H1 (cell line): Measurements from ENCODE around the gene ABCC11. TPM values are rescaled to one million over a fixed set of nuclear protein-coding genes. Genes with fewer than 3 reads are reported as not detected.

ENCODE experiments used
- CTCF ChIA-PET: fragments of 300-600 bp; sonication (Branson Sonifier 250); formaldehyde crosslinking; loops from one replicate; lab custom pipeline; 2021; ENCODE audit not compliant: partially characterized antibody; lab: Charles Lee
- POLR2A ChIA-PET: fragments of 300-600 bp; sonication (Branson Sonifier 250); formaldehyde crosslinking; loops from one replicate; lab custom pipeline; 2021; ENCODE audit warnings: inconsistent platforms; ENCODE audit not compliant: partially characterized antibody; lab: Charles Lee
- DNase-seq, 2 experiments: peaks; one replicate each; pipeline versions ENCODE4 v3.0.0 to v3.0.0-alpha.2; 2010 to 2022; ENCODE audit warnings: low spot score in 2 of 2, low read depth in 1 of 2, mixed read lengths in 1 of 2
- FAIRE-seq: peaks from 2 replicates; lab custom pipeline; 2011; peaks lifted over from hg19 to GRCh38; lab: Jason Lieb, UNC
- H2AFZ ChIP-seq: 2 replicates; pipeline ENCODE4 v1.8.1; 2012; ENCODE audit warnings: low read length, inconsistent platforms
- H2AK5ac ChIP-seq: 2 replicates; pipeline ENCODE4 v1.6.1; 2013; ENCODE audit warnings: low read depth, low read length
- H2BK120ac ChIP-seq: replicated peaks from 2 replicates; pipeline ENCODE3; 2013; ENCODE audit warnings: low read depth, low read length, inconsistent platforms
- H2BK12ac ChIP-seq: 2 replicates; pipeline ENCODE4 v1.6.1; 2013; ENCODE audit warnings: low read depth, low read length
- H2BK15ac ChIP-seq: 2 replicates; pipeline ENCODE4 v1.6.1; 2013; ENCODE audit warnings: low read length
- H2BK20ac ChIP-seq: 2 replicates; pipeline ENCODE4 v1.6.1; 2013; ENCODE audit warnings: low read length
- H2BK5ac ChIP-seq: 2 replicates; pipeline ENCODE4 v1.6.1; 2013; ENCODE audit warnings: low read depth, low read length
- H3K14ac ChIP-seq: 2 replicates; pipeline ENCODE4 v1.6.1; 2013; ENCODE audit warnings: inconsistent platforms; ENCODE audit not compliant: insufficient read length
- H3K18ac ChIP-seq: 2 replicates; pipeline ENCODE4 v1.6.1; 2013; ENCODE audit warnings: low read length; ENCODE audit errors: extremely low read depth
- H3K23ac ChIP-seq: 2 replicates; pipeline ENCODE4 v1.6.1; 2013; ENCODE audit warnings: inconsistent platforms; ENCODE audit not compliant: insufficient read length
- H3K23me2 ChIP-seq: 2 replicates; pipeline ENCODE4 v1.6.1; 2013; ENCODE audit warnings: low read depth, low read length
- H3K27ac ChIP-seq: 2 replicates; pipeline ENCODE4 v1.6.1; 2011; ENCODE audit warnings: low read depth, low read length, inconsistent platforms
- H3K27me3 ChIP-seq, 4 experiments: replicated peaks in 1 of 4; 1 replicate in 1 of 4; 2 replicates in 3 of 4; pipeline versions ENCODE4 v1.6.1 to v1.8.1; 2011 to 2013; ENCODE audit warnings: low read length in 3 of 4, mild to moderate bottlenecking in 3 of 4, inconsistent platforms in 2 of 4, mixed read lengths in 2 of 4, moderate library complexity in 1 of 4; ENCODE audit not compliant: control insufficient read depth in 3 of 4, insufficient read depth in 3 of 4; ENCODE audit errors: extremely low read depth in 1 of 4
- H3K36me3 ChIP-seq, 4 experiments: 2 replicates each; pipeline versions ENCODE4 v1.6.1 to v1.8.1; 2011 to 2013; ENCODE audit warnings: mild to moderate bottlenecking in 4 of 4, low read length in 3 of 4, moderate library complexity in 2 of 4, control low read depth in 1 of 4, inconsistent platforms in 1 of 4; ENCODE audit not compliant: insufficient read depth in 4 of 4, control insufficient read depth in 2 of 4
- H3K4ac ChIP-seq: replicated peaks from 2 replicates; pipeline ENCODE3; 2013; ENCODE audit warnings: low read length, low read depth, mixed read lengths, inconsistent platforms; ENCODE audit not compliant: insufficient read length
- H3K4me1 ChIP-seq, 4 experiments: replicated peaks in 1 of 4; 1 replicate in 1 of 4; 2 replicates in 3 of 4; pipeline versions ENCODE4 v1.6.1 to v1.8.1; 2011 to 2013; ENCODE audit warnings: low read length in 3 of 4, inconsistent platforms in 2 of 4, mixed read lengths in 1 of 4; ENCODE audit not compliant: insufficient read depth in 4 of 4, control insufficient read depth in 3 of 4
- H3K4me2 ChIP-seq, 2 experiments: 2 replicates each; pipeline versions ENCODE4 v1.6.1 to v1.8.1; 2011 to 2013; ENCODE audit warnings: low read depth in 2 of 2, low read length in 2 of 2, control low read depth in 1 of 2, inconsistent platforms in 1 of 2, mild to moderate bottlenecking in 1 of 2; ENCODE audit not compliant: insufficient read depth in 1 of 2
- H3K4me3 ChIP-seq, 4 experiments: fragments of 200-600, 300-600 bp in 1 of 4; sonication (generic), shearing (Covaris generic), sonication (Bioruptor Twin) in 1 of 4; 2 replicates each; pipeline versions ENCODE4 v1.5.1 to v1.8.1; 2011 to 2016; ENCODE audit warnings: low read length in 4 of 4, low read depth in 3 of 4, control low read depth in 2 of 4, inconsistent platforms in 2 of 4, mild to moderate bottlenecking in 2 of 4, mixed read lengths in 1 of 4, moderate library complexity in 1 of 4; ENCODE audit not compliant: insufficient read depth in 2 of 4; ENCODE audit errors: extremely low read depth in 1 of 4
- H3K56ac ChIP-seq: replicated peaks from 2 replicates; pipeline ENCODE3; 2013; ENCODE audit warnings: low read depth, mild to moderate bottlenecking, mixed read lengths, low read length, inconsistent platforms; ENCODE audit not compliant: insufficient read length
- H3K79me1 ChIP-seq: 2 replicates; pipeline ENCODE4 v1.6.1; 2013; ENCODE audit warnings: low read depth, low read length, control low read depth
- H3K79me2 ChIP-seq, 2 experiments: 2 replicates each; pipeline versions ENCODE4 v1.6.1 to v1.8.1; 2012 to 2013; ENCODE audit warnings: low read length in 2 of 2, mild to moderate bottlenecking in 2 of 2, inconsistent platforms in 1 of 2; ENCODE audit not compliant: insufficient read depth in 2 of 2, control insufficient read depth in 1 of 2
- H3K9ac ChIP-seq, 4 experiments: replicated peaks in 1 of 4; 1 replicate in 1 of 4; 2 replicates in 3 of 4; pipeline versions ENCODE4 v1.6.1 to v1.8.1; 2011 to 2013; ENCODE audit warnings: low read depth in 3 of 4, low read length in 3 of 4, control low read depth in 2 of 4, mild to moderate bottlenecking in 2 of 4, moderate library complexity in 2 of 4, inconsistent platforms in 1 of 4; ENCODE audit errors: extremely low read depth in 1 of 4
- H3K9me3 ChIP-seq, 2 experiments: 2 replicates each; pipeline versions ENCODE4 v1.6.1 to v1.8.1; 2012 to 2013; ENCODE audit warnings: mild to moderate bottlenecking in 2 of 2, moderate library complexity in 2 of 2, control low read depth in 1 of 2, inconsistent platforms in 1 of 2, low read depth in 1 of 2, low read length in 1 of 2, mixed read lengths in 1 of 2; ENCODE audit not compliant: insufficient read depth in 2 of 2
- H4K20me1 ChIP-seq, 2 experiments: replicated peaks in 1 of 2; 2 replicates each; pipeline versions ENCODE3 to v1.8.1; 2011 to 2013; ENCODE audit warnings: inconsistent platforms in 2 of 2, low read length in 2 of 2, mild to moderate bottlenecking in 1 of 2; ENCODE audit not compliant: insufficient read depth in 2 of 2, control insufficient read depth in 1 of 2
- H4K5ac ChIP-seq: 2 replicates; pipeline ENCODE4 v1.6.1; 2013; ENCODE audit warnings: low read length, low read depth, mixed read lengths, inconsistent platforms; ENCODE audit not compliant: insufficient read length
- H4K8ac ChIP-seq: 2 replicates; pipeline ENCODE4 v1.8.0; 2013; ENCODE audit warnings: mild to moderate bottlenecking, moderate library complexity, low read length, inconsistent platforms; ENCODE audit not compliant: insufficient read depth; ENCODE audit errors: extremely low read depth
- H4K91ac ChIP-seq: replicated peaks from 2 replicates; pipeline ENCODE3; 2013; ENCODE audit warnings: low read length, mixed read lengths, inconsistent platforms; ENCODE audit not compliant: insufficient read length
- ATF3 ChIP-seq: IDR thresholded peaks from 2 replicates; pipeline ENCODE4 v1.6.1; 2011; ENCODE audit warnings: low read depth, mild to moderate bottlenecking, low read length; ENCODE audit not compliant: insufficient read depth
- BACH1 ChIP-seq: IDR thresholded peaks from 2 replicates; pipeline ENCODE4 v1.6.1; 2012; ENCODE audit warnings: low read length, improper control_type of control experiment
- CHD2 ChIP-seq: IDR thresholded peaks from 2 replicates; pipeline ENCODE4 v1.6.1; 2012; ENCODE audit warnings: low read length, improper control_type of control experiment
- CTBP2 ChIP-seq: IDR thresholded peaks from 2 replicates; pipeline ENCODE4 v1.7.0; 2011; ENCODE audit warnings: borderline replicate concordance, mild to moderate bottlenecking, moderate library complexity, mixed read lengths, low read length; ENCODE audit not compliant: insufficient read depth, insufficient read length
- GABPA ChIP-seq: IDR thresholded peaks from 2 replicates; pipeline ENCODE4 v1.6.1; 2011; ENCODE audit warnings: mild to moderate bottlenecking, low read length, moderate library complexity, borderline replicate concordance; ENCODE audit not compliant: insufficient read depth
- JUND ChIP-seq: IDR thresholded peaks from 2 replicates; pipeline ENCODE4 v1.6.1; 2011; ENCODE audit warnings: mild to moderate bottlenecking, improper control_type of control experiment, low read length
- NRF1 ChIP-seq: IDR thresholded peaks from 2 replicates; pipeline ENCODE4 v1.6.1; 2011; ENCODE audit warnings: mild to moderate bottlenecking, low read depth, low read length, improper control_type of control experiment
- PHF8 ChIP-seq: fragments of 200-600 bp; sonication (generic); conservative IDR thresholded peaks from 2 replicates; pipeline ENCODE4 v1.7.1; 2012; ENCODE audit warnings: low read depth, mild to moderate bottlenecking, inconsistent platforms, low read length, moderate library complexity
- RAD21 ChIP-seq, 2 experiments: IDR thresholded peaks in 1 of 2; conservative IDR thresholded peaks in 1 of 2; 2 replicates each; pipeline ENCODE4 v1.6.1; 2011; ENCODE audit warnings: low read depth in 2 of 2, low read length in 2 of 2, improper control_type of control experiment in 1 of 2, inconsistent platforms in 1 of 2, mild to moderate bottlenecking in 1 of 2, moderate library complexity in 1 of 2
- RXRA ChIP-seq: IDR thresholded peaks from 2 replicates; pipeline ENCODE4 v1.6.1; 2011; ENCODE audit warnings: low read depth, mild to moderate bottlenecking, low read length, moderate library complexity; ENCODE audit not compliant: insufficient read depth
- SIN3A ChIP-seq, 2 experiments: IDR thresholded peaks in 1 of 2; conservative IDR thresholded peaks in 1 of 2; 2 replicates each; pipeline ENCODE4 v1.6.1; 2011 to 2012; ENCODE audit warnings: low read length in 2 of 2, improper control_type of control experiment in 1 of 2, low read depth in 1 of 2, mild to moderate bottlenecking in 1 of 2
- SP1 ChIP-seq: IDR thresholded peaks from 2 replicates; pipeline ENCODE4 v1.6.1; 2011; ENCODE audit warnings: low read depth, low read length
- TEAD4 ChIP-seq: IDR thresholded peaks from 2 replicates; pipeline ENCODE4 v1.6.1; 2012; ENCODE audit warnings: low read depth, low read length, inconsistent platforms, mixed read lengths
- WGBS, 2 experiments: shearing (Covaris generic) in 1 of 2; methylation state at CpG; one replicate each; pipeline versions ENCODE4 v1.1.6 to v1.1.7; 2013 to 2015; ENCODE audit warnings: low lambda C conversion rate in 2 of 2, mixed read lengths in 2 of 2, inconsistent platforms in 1 of 2, low coverage in 1 of 2, missing lambda C conversion rate in 1 of 2; ENCODE audit not compliant: insufficient replicate concordance in 2 of 2, insufficient coverage in 1 of 2, insufficient read length in 1 of 2; ENCODE audit errors: extremely low coverage in 1 of 2, missing lambda C conversion rate in 1 of 2; 5-methylcytosine and 5-hydroxymethylcytosine counted together
- polyA plus RNA-seq, 7 experiments: library from polyadenylated mRNA; depleted of rRNA in 3 of 7; stranded (reverse) in 5 of 7; unstranded in 2 of 7; fragments of >200 nt in 5 of 7; fragments of 200-250 nt in 2 of 7; gene quantifications; 1 replicate in 5 of 7; 2 replicates in 1 of 7; 4 replicates in 1 of 7; pipeline versions ENCODE4 v1.2.1 to v1.2.3, GENCODE V29; 2011 to 2013; ENCODE audit warnings: missing spikeins in 2 of 7, mixed read lengths in 2 of 7
- total RNA-seq: library from RNA; stranded (reverse); fragmentation: NEBNext Ultra II Directional; extraction: Animal tissue kit (Norgen Biotek cat#: 25700); gene quantifications from 2 replicates; pipeline ENCODE4 v1.2.1, GENCODE V29; 2021

The ABCC11 gene
- total and polyA plus RNA-seq, 2 of the 8 experiments (the other 6 are each of a cell fraction or from before 2014, with no cell fraction given): 0.06 TPM; not detected in 1

- peaks cover 0 to 14% (median 2%) of the 10 kb centered on the region in 4 experiments; a peak in 3 of 8 replicates for H3K36me3 ChIP-seq
- 100% methylated on average over 3 of the region's 3 CpGs; no CpG with 5 or more reads in 1 of the 2 experiments for WGBS, 2 experiments
- no peak overlapping the region for H2BK20ac ChIP-seq
- H3K4ac ChIP-seq: no peak overlapping the region
- H3K9me3 ChIP-seq: peaks cover 9 to 10% of the 10 kb centered on the region in 2 experiments
- no peak for DNase-seq
- H2BK15ac ChIP-seq: no peak overlapping the region
- no peak overlapping the region for H3K4me2 ChIP-seq
- H3K23ac ChIP-seq: no peak overlapping the region
- no peak overlapping the region for H3K18ac ChIP-seq
- H4K8ac ChIP-seq: no peak overlapping the region
- no peak overlapping the region for H3K56ac ChIP-seq
- H3K4me3 ChIP-seq: no peak overlapping the region
- no peak overlapping the region for H2AK5ac ChIP-seq
- H3K79me2 ChIP-seq: no peaks in the 10 kb centered on the region
- H3K4me1 ChIP-seq: peaks cover 0 to 5% (median 0%) of the 10 kb centered on the region in 4 experiments; a peak in 1 of 7 replicates
- H4K5ac ChIP-seq: no peak overlapping the region
- no peak overlapping the region for H2AFZ ChIP-seq
- H2BK5ac ChIP-seq: no peak overlapping the region
- no peak overlapping the region for H4K91ac ChIP-seq
- no peaks in the 10 kb centered on the region for H3K79me1 ChIP-seq
- ChIA-PET CTCF (interaction anchor here (0.7 to 2.4 kb wide), 4 partner anchors 9 to 332 kb away, joined by 3 to 9 read pairs (median 5); no protein-coding TSS in a partner anchor), POLR2A (no interaction called here)
- FAIRE-seq: no peak
- no peak overlapping the region for H3K9ac ChIP-seq
- H2BK12ac ChIP-seq: no peak overlapping the region
- H3K27ac ChIP-seq: no peak overlapping the region
- H2BK120ac ChIP-seq: no peak overlapping the region
- no peak overlapping the region for H3K14ac ChIP-seq
- no peaks in the 10 kb centered on the region for H3K23me2 ChIP-seq
- no peaks in the 10 kb centered on the region for H3K27me3 ChIP-seq
- no peaks in the 10 kb centered on the region for H4K20me1 ChIP-seq
- TF ChIP-seq GABPA (no peak), TEAD4 (no peak), BACH1 (no peak), NRF1 (no peak), ATF3 (no peak), PHF8 (no peak), SP1 (no peak), CHD2 (no peak), SIN3A (conservative IDR thresholded peaks at IDR 0.05 in 1 of 2, IDR thresholded peaks at IDR 0.05 in 1 of 2; ENCODE audit: low read depth in 1 of 2, low read length in 2 of 2) (no peak), JUND (no peak), RXRA (no peak), CTBP2 (no peak), RAD21 (IDR thresholded peaks at IDR 0.05 in 1 of 2, conservative IDR thresholded peaks at IDR 0.05 in 1 of 2; ENCODE audit: low read depth in 2 of 2, low read length in 2 of 2) (no peak)
Measured at GRCh38 chr16:48291303-48291702, 44.0 kb upstream of the ABCC11 start.
